NT2/D1 (cell line): ENCODE results near the gene PPP1R9A.

Experiments used
- SUZ12 ChIP-seq: IDR thresholded peaks from 2 replicates; pipeline ENCODE4 v1.6.1; 2011; ENCODE audit not compliant: insufficient read length, insufficient read depth; ENCODE audit errors: extremely low read depth
- YY1 ChIP-seq: IDR thresholded peaks from 2 replicates; pipeline ENCODE4 v1.6.1; 2011; ENCODE audit not compliant: insufficient read length, insufficient read depth
- ZNF274 ChIP-seq: IDR thresholded peaks from 2 replicates; pipeline ENCODE4 v1.6.1; 2011; ENCODE audit warnings: mild to moderate bottlenecking, low read depth, low read length

- no peak for TF ChIP-seq ZNF274
- TF ChIP-seq YY1: no peak
- TF ChIP-seq SUZ12: no peak
Observed at GRCh38 chr7:95046494-95047240, 139.3 kb downstream of the PPP1R9A start.
